WTC11 (cell line): ENCODE measurements around the gene GALNT17. TPM values are rescaled to one million over a fixed set of nuclear protein-coding genes. Genes with fewer than 3 reads are reported as not detected.

ENCODE experiments used
- ATAC-seq: fragments of 200-7000 bp; cut with Tn5 transposase; 2 replicates; pipeline ENCODE4 v1.10.0; 2021; ENCODE audit warnings: mild to moderate bottlenecking, moderate library complexity
- CTCF ChIA-PET: fragments of 300-600 bp; sonication (Branson Sonifier 250); formaldehyde crosslinking; loops from one replicate; lab custom pipeline; 2021; ENCODE audit warnings: antibody characterized with exemption; lab: Charles Lee
- POLR2A ChIA-PET: fragments of 350-600 bp; sonication (Branson Sonifier 250); formaldehyde crosslinking; loops from one replicate; lab custom pipeline; 2021; ENCODE audit warnings: antibody characterized with exemption; lab: Charles Lee
- DNase-seq: peaks from one replicate; pipeline ENCODE4 v3.0.0; 2021; ENCODE audit warnings: low spot score
- H3K27ac Mint-ChIP-seq: 2 replicates; pipeline ENCODE4 v1.8.0; 2021; ENCODE audit warnings: mixed read lengths
- H3K27me3 Mint-ChIP-seq: 2 replicates; pipeline ENCODE4 v1.8.0; 2021; ENCODE audit warnings: low read depth, mild to moderate bottlenecking, moderate library complexity, mixed read lengths
- H3K36me3 Mint-ChIP-seq: 2 replicates; pipeline ENCODE4 v1.8.0; 2021; ENCODE audit warnings: mixed read lengths
- H3K4me1 Mint-ChIP-seq: 2 replicates; pipeline ENCODE4 v1.8.0; 2022; ENCODE audit warnings: mixed read lengths
- H3K4me3 Mint-ChIP-seq: 2 replicates; pipeline ENCODE4 v1.8.0; 2021; ENCODE audit warnings: mild to moderate bottlenecking, moderate library complexity, mixed read lengths
- H3K9me3 Mint-ChIP-seq: 2 replicates; pipeline ENCODE4 v1.8.0; 2021; ENCODE audit warnings: mixed read lengths
- CBFB ChIP-seq: sonication (generic); formaldehyde crosslinking; IDR thresholded peaks from 2 replicates; pipeline ENCODE4 v1.8.1; 2022; ENCODE audit warnings: mild to moderate bottlenecking, low read depth, missing genetic modification reagents
- KAT7 ChIP-seq: sonication (generic); formaldehyde crosslinking; IDR thresholded peaks from 2 replicates; pipeline ENCODE4 v1.8.1; 2023; ENCODE audit warnings: missing genetic modification reagents, mild to moderate bottlenecking, borderline replicate concordance
- MAX ChIP-seq: sonication (generic); formaldehyde crosslinking; IDR thresholded peaks from 2 replicates; pipeline ENCODE4 v1.8.0; 2022; ENCODE audit warnings: mild to moderate bottlenecking, missing genetic modification reagents
- NR1H2 ChIP-seq: sonication (generic); formaldehyde crosslinking; IDR thresholded peaks from 2 replicates; pipeline ENCODE4 v1.9.0; 2021; ENCODE audit warnings: mild to moderate bottlenecking, moderate library complexity, missing genetic modification reagents
- PREB ChIP-seq: sonication (generic); formaldehyde crosslinking; IDR thresholded peaks from 2 replicates; pipeline ENCODE4 v1.8.1; 2022; ENCODE audit warnings: mild to moderate bottlenecking, missing genetic modification reagents, moderate library complexity, borderline replicate concordance
- RORB ChIP-seq: fragments of 250-450 bp; sonication (Bioruptor Pico); IDR thresholded peaks from 2 replicates; pipeline ENCODE4 v1.9.0; 2021; ENCODE audit warnings: mild to moderate bottlenecking
- SP1 ChIP-seq: sonication (generic); formaldehyde crosslinking; conservative IDR thresholded peaks from 2 replicates; pipeline ENCODE4 v1.8.1; 2022; ENCODE audit warnings: missing genetic modification reagents
- TEAD1 ChIP-seq: sonication (generic); formaldehyde crosslinking; IDR thresholded peaks from 2 replicates; pipeline ENCODE4 v1.8.0; 2022; ENCODE audit warnings: mild to moderate bottlenecking, missing genetic modification reagents
- ZNF121 ChIP-seq: sonication (generic); formaldehyde crosslinking; IDR thresholded peaks from 2 replicates; pipeline ENCODE4 v1.8.0; 2023; ENCODE audit warnings: missing genetic modification reagents
- ZNF512 ChIP-seq: sonication (generic); formaldehyde crosslinking; IDR thresholded peaks from 2 replicates; pipeline ENCODE4 v1.8.1; 2022; ENCODE audit warnings: missing genetic modification reagents, borderline replicate concordance
- total RNA-seq: library from RNA; stranded (reverse); gene quantifications from 3 replicates; pipeline ENCODE4 v1.2.3, GENCODE V29; 2021
- TF ChIP-seq, protein P1 (sequence below): sonication (generic); formaldehyde crosslinking; IDR thresholded peaks from 2 replicates; pipeline ENCODE4 v1.8.1; 2023; ENCODE audit warnings: mild to moderate bottlenecking, missing genetic modification reagents
- TF ChIP-seq, protein P2 (sequence below): sonication (generic); formaldehyde crosslinking; IDR thresholded peaks from 2 replicates; pipeline ENCODE4 v1.8.1; 2023; ENCODE audit warnings: mild to moderate bottlenecking, missing genetic modification reagents, moderate library complexity
- TF ChIP-seq, protein P3 (sequence below): fragments of 250-450 bp; sonication (Bioruptor Pico); IDR thresholded peaks from 2 replicates; pipeline ENCODE4 v1.9.0; 2021; ENCODE audit warnings: mild to moderate bottlenecking
- TF ChIP-seq, protein P4 (sequence below): sonication (generic); formaldehyde crosslinking; IDR thresholded peaks from 2 replicates; pipeline ENCODE4 v1.8.0; 2022; ENCODE audit warnings: mild to moderate bottlenecking, missing genetic modification reagents
- TF ChIP-seq, protein P5 (sequence below): fragments of 250-450 bp; sonication (Bioruptor Pico); IDR thresholded peaks from 2 replicates; pipeline ENCODE4 v2.1.2; 2022; ENCODE audit warnings: mild to moderate bottlenecking, moderate library complexity

GALNT17 gene
- total RNA-seq, 1 experiment from 2014 or later = 61.1 TPM

DNA sequence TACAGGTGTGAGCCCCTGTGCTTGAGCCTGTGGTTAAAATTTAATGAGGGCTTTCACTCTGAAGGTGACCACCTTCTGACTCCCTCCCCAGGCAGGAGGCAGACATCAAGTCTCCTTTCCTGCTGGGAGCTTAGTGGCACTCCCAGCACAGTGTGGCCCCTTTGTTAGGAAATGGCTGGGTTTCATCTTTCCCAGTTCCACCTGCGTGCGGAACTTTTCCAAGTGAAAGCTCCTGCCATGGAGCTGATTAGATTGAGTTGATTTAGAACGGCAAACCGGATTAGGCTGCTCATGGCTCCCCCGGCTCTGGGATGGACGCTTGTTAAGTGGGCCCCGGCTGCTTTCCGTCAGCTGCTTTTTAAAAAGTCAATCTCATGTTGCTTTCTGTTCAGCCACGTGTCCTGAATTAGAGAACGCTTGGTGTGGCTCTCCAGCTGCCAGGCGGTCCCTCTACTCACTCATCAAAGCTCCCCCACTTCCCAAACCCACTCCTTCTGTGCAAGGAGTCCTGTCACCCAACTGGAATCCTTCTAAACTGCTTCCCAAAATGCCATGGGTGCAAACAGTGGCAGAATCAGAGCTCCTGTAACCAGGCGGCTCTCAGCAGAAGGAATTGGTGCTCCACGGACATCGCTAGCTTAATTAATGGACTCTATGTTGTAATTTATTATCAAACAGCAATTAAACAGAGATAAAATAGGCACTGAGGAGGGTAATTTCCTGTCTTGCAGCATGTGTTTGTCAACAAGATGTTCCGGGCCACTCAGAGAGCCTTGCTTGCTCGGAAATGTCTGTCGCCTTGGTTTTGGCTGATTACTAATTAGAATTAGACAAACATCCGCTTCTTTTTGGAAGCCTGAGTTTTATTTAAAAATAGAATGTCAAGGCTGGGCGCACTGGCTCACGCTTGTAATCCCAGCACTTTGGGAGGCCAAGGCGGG is 551.2 kb downstream of the GALNT17 start (continued):
- TF ChIP-seq, protein P1, sequence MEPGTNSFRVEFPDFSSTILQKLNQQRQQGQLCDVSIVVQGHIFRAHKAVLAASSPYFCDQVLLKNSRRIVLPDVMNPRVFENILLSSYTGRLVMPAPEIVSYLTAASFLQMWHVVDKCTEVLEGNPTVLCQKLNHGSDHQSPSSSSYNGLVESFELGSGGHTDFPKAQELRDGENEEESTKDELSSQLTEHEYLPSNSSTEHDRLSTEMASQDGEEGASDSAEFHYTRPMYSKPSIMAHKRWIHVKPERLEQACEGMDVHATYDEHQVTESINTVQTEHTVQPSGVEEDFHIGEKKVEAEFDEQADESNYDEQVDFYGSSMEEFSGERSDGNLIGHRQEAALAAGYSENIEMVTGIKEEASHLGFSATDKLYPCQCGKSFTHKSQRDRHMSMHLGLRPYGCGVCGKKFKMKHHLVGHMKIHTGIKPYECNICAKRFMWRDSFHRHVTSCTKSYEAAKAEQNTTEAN (CRISPR knock-in tag) = no peak
- TF ChIP-seq TEAD1 (CRISPR knock-in tag) (peak; percentile 83; the same call in 1 of the 2 replicates), NR1H2 (CRISPR knock-in tag) (no peak), SP1 (0 out of 2 replicates have a peak, but pooled peaks have one; percentile 41), MAX (CRISPR knock-in tag) (0 out of 2 replicates have a peak, but pooled peaks have one; percentile 21)
- TF ChIP-seq, protein P2, sequence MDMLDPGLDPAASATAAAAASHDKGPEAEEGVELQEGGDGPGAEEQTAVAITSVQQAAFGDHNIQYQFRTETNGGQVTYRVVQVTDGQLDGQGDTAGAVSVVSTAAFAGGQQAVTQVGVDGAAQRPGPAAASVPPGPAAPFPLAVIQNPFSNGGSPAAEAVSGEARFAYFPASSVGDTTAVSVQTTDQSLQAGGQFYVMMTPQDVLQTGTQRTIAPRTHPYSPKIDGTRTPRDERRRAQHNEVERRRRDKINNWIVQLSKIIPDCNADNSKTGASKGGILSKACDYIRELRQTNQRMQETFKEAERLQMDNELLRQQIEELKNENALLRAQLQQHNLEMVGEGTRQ (CRISPR knock-in tag) = peak; percentile 60; the same call in 1 of the 2 replicates

GRCh38 chr7:71687286-71687685 is 555.3 kb downstream of the GALNT17 start:
- H3K4me3 Mint-ChIP-seq = no peak overlapping the region
- H3K27me3 Mint-ChIP-seq = no peaks in the 10 kb centered on the region
- H3K27ac Mint-ChIP-seq = no peak overlapping the region
- peaks cover 8% of the 10 kb centered on the region; the same call in 1 of the 2 replicates for H3K9me3 Mint-ChIP-seq
- POLR2A ChIA-PET = no interaction called here
- DNase-seq = no peak
- TF ChIP-seq, protein P3, sequence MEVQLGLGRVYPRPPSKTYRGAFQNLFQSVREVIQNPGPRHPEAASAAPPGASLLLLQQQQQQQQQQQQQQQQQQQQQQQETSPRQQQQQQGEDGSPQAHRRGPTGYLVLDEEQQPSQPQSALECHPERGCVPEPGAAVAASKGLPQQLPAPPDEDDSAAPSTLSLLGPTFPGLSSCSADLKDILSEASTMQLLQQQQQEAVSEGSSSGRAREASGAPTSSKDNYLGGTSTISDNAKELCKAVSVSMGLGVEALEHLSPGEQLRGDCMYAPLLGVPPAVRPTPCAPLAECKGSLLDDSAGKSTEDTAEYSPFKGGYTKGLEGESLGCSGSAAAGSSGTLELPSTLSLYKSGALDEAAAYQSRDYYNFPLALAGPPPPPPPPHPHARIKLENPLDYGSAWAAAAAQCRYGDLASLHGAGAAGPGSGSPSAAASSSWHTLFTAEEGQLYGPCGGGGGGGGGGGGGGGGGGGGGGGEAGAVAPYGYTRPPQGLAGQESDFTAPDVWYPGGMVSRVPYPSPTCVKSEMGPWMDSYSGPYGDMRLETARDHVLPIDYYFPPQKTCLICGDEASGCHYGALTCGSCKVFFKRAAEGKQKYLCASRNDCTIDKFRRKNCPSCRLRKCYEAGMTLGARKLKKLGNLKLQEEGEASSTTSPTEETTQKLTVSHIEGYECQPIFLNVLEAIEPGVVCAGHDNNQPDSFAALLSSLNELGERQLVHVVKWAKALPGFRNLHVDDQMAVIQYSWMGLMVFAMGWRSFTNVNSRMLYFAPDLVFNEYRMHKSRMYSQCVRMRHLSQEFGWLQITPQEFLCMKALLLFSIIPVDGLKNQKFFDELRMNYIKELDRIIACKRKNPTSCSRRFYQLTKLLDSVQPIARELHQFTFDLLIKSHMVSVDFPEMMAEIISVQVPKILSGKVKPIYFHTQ = no peak
- ATAC-seq = no peak
- peaks cover 24% of the 10 kb centered on the region for H3K36me3 Mint-ChIP-seq
- CTCF ChIA-PET = no interaction called here
- H3K4me1 Mint-ChIP-seq = peaks cover 23% of the 10 kb centered on the region

DNA sequence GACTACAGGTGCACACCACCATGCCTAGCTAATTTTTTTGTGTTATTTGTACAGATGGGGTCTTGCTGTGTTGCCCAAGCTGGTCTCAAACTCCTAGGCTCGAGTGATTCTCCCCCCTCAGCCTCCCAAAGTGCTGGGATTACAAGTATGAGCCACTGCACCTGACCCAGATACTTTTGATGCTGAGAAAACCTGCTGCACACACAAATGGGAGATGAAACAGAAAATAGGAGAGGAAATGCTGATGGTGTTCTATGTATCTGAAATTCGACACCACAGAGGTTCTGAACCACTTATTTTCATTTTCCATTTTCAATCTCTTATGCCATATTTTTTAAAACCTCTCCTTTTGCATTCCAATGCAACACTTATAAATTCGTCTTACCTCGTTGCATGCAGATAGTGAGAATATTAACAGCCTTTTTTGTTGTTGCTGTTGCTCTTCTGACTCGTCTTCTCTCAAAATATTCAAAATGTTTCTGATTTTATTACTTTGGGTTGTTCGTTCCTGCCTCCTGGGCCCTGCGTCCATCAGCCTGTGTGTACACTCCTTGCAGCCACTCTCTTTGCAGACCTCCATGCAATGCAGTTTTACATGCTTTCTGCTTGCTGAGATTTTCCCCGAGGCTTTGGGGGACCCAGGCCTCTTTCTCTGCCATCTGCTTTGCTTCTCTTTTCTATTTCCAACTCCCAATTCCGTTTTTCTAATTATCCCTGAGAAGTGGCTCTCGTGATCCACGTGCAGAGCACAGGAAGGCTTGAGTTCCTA is 556.1 kb downstream of the GALNT17 start:
- ChIA-PET CTCF (no interaction called here), POLR2A (no interaction called here)
- Mint-ChIP-seq H3K27ac (no peak overlapping the region), H3K9me3 (peaks cover 8% of the 10 kb centered on the region; the same call in 1 of the 2 replicates), H3K27me3 (no peaks in the 10 kb centered on the region), H3K4me3 (no peak overlapping the region), H3K4me1 (peaks cover 16% of the 10 kb centered on the region), H3K36me3 (peaks cover 24% of the 10 kb centered on the region)
- DNase-seq (no peak), ATAC-seq (no peak)
- no peak for TF ChIP-seq ZNF512 (CRISPR knock-in tag)
- peak; percentile 68; the same call in 1 of the 2 replicates for TF ChIP-seq ZNF121 (CRISPR knock-in tag)

DNA sequence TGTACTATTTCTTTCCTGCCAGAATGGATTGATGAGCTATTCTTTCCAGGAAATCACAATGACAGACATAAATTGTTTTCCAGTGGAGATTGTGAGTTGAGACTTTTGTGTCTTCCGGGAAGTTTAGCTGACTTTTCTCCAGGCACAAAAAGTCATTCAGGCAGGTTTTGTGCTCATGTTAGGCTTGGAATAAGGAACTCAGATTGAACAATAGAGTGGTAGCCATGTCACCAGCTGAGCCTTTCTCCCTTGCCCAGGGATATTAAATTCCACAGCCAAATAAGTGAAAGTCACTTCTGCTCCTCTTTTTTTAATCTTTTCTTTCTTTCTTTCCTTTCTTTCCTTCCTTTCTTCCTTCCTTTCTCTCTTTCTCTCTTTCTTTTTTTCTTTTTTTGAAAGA is 559.6 kb downstream of the GALNT17 start:
- POLR2A ChIA-PET = no interaction called here
- Mint-ChIP-seq H3K4me1 (no peaks in the 10 kb centered on the region), H3K27me3 (no peaks in the 10 kb centered on the region), H3K4me3 (no peak overlapping the region), H3K9me3 (peaks cover 16% of the 10 kb centered on the region; the same call in 1 of the 2 replicates), H3K27ac (no peak overlapping the region), H3K36me3 (peaks cover 31% of the 10 kb centered on the region)
- DNase-seq = no peak
- no peak for ATAC-seq
- CTCF ChIA-PET = interaction anchor here (1.2 to 1.4 kb wide), 3 partner anchors 9 to 61 kb away, joined by 4 to 6 read pairs (median 4); no protein-coding TSS in a partner anchor
- TF ChIP-seq CBFB (no peak), RORB (no peak), KAT7 (CRISPR knock-in tag) (no peak), PREB (CRISPR knock-in tag) (no peak)
- TF ChIP-seq, protein P4, sequence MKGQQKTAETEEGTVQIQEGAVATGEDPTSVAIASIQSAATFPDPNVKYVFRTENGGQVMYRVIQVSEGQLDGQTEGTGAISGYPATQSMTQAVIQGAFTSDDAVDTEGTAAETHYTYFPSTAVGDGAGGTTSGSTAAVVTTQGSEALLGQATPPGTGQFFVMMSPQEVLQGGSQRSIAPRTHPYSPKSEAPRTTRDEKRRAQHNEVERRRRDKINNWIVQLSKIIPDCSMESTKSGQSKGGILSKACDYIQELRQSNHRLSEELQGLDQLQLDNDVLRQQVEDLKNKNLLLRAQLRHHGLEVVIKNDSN (CRISPR knock-in tag) = no peak
- TF ChIP-seq, protein P5, sequence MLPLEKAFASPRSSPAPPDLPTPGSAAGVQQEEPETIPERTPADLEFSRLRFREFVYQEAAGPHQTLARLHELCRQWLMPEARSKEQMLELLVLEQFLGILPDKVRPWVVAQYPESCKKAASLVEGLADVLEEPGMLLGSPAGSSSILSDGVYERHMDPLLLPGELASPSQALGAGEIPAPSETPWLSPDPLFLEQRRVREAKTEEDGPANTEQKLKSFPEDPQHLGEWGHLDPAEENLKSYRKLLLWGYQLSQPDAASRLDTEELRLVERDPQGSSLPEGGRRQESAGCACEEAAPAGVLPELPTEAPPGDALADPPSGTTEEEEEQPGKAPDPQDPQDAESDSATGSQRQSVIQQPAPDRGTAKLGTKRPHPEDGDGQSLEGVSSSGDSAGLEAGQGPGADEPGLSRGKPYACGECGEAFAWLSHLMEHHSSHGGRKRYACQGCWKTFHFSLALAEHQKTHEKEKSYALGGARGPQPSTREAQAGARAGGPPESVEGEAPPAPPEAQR (CRISPR knock-in tag) = no peak
